A549 (cell line): ENCODE data around the gene SULF2. TPM values are rescaled to one million over a fixed set of nuclear protein-coding genes. Genes with fewer than 3 reads are reported as not detected.

Source experiments
- ATAC-seq, 2 experiments: fragments of 200-7000 bp in 1 of 2; fragments of >200 bp in 1 of 2; cut with Nextera tagmentation in 1 of 2; cut with Tn5 transposase in 1 of 2; 3 replicates each; pipeline versions ENCODE4 v1.8.0 to v1.9.1; 2018 to 2020; ENCODE audit warnings: mild to moderate bottlenecking in 1 of 2, moderate library complexity in 1 of 2
- CTCF ChIA-PET: fragments of 300-600 bp; sonication (Branson Sonifier 250); formaldehyde crosslinking; extraction: SDS; loops from one replicate; lab custom pipeline; 2021; ENCODE audit warnings: antibody characterized with exemption, inconsistent platforms; lab: Yijun Ruan, JAX
- POLR2A ChIA-PET: fragments of 350-600 bp; formaldehyde crosslinking; extraction: SDS; loops from one replicate; lab custom pipeline; 2021; ENCODE audit warnings: antibody characterized with exemption, inconsistent platforms; lab: Yijun Ruan, JAX
- DNase-seq, 2 experiments: peaks; one replicate each; pipeline versions ENCODE4 v3.0.0 to v3.0.0-alpha.2; 2011 to 2016; ENCODE audit warnings: low read depth in 1 of 2, low spot score in 1 of 2
- FAIRE-seq: peaks from 2 replicates; lab custom pipeline; 2011; peaks lifted over from hg19 to GRCh38; lab: Jason Lieb, UNC
- H3K27ac ChIP-seq, 2 experiments: fragments of >200 bp; sonication (Bioruptor Twin); formaldehyde crosslinking; 3 replicates each; pipeline ENCODE4 v1.5.1; 2016 to 2017
- H3K4me1 ChIP-seq: fragments of >200 bp; sonication (Bioruptor Twin); formaldehyde crosslinking; 3 replicates; pipeline ENCODE4 v1.6.1; 2016
- H3K4me2 ChIP-seq: fragments of >200 bp; sonication (Bioruptor Twin); formaldehyde crosslinking; 3 replicates; pipeline ENCODE4 v1.6.1; 2016
- H3K4me3 ChIP-seq: fragments of >200 bp; sonication (Bioruptor Twin); formaldehyde crosslinking; 3 replicates; pipeline ENCODE4 v1.5.1; 2016
- H3K9me3 ChIP-seq: fragments of >200 bp; sonication (Bioruptor Twin); formaldehyde crosslinking; 3 replicates; pipeline ENCODE4 v1.6.1; 2016
- CHD2 ChIP-seq: fragments of 150-350 bp; IDR thresholded peaks from 2 replicates; pipeline ENCODE4 v1.6.1; 2014; ENCODE audit warnings: low read length; ENCODE audit not compliant: partially characterized antibody
- CHD4 ChIP-seq: fragments of 200-600 bp; sonication (generic); IDR thresholded peaks from 2 replicates; pipeline ENCODE4 v1.6.1; 2016; ENCODE audit warnings: antibody characterized with exemption, mild to moderate bottlenecking, borderline replicate concordance
- FOSL2 ChIP-seq, 2 experiments: fragments of 450-650 bp in 1 of 2; fragments of >200 bp in 1 of 2; sonication (Bioruptor Twin) in 1 of 2; formaldehyde crosslinking; IDR thresholded peaks; 2 replicates each; pipeline versions ENCODE4 v1.5.0 to v1.6.1; 2016 to 2020; ENCODE audit warnings: mild to moderate bottlenecking in 1 of 2, moderate library complexity in 1 of 2
- HOXB5 ChIP-seq: fragments of 250-450 bp; sonication (Bioruptor Pico); IDR thresholded peaks from 2 replicates; pipeline ENCODE4 v1.5.0; 2020; ENCODE audit warnings: mild to moderate bottlenecking, moderate library complexity
- NPAS2 ChIP-seq: fragments of 250-450 bp; sonication (Bioruptor Pico); IDR thresholded peaks from 2 replicates; pipeline ENCODE4 v1.8.0; 2022; ENCODE audit warnings: mild to moderate bottlenecking, moderate library complexity, borderline replicate concordance
- PBX3 ChIP-seq: IDR thresholded peaks from 2 replicates; pipeline ENCODE4 v1.6.1; 2012
- PHF8 ChIP-seq: fragments of 200-600 bp; sonication (generic); IDR thresholded peaks from 2 replicates; pipeline ENCODE4 v1.6.1; 2016; ENCODE audit warnings: low read depth, mild to moderate bottlenecking, antibody characterized with exemption, moderate library complexity, borderline replicate concordance
- REST ChIP-seq: fragments of 200-600 bp; sonication (generic); IDR thresholded peaks from 2 replicates; pipeline ENCODE4 v1.6.1; 2016; ENCODE audit warnings: antibody characterized with exemption, mild to moderate bottlenecking, moderate library complexity
- RFX5 ChIP-seq: fragments of 450-650 bp; IDR thresholded peaks from 2 replicates; pipeline ENCODE4 v1.7.1; 2014; ENCODE audit warnings: antibody characterized with exemption, mild to moderate bottlenecking, moderate library complexity
- TFCP2L1 ChIP-seq: fragments of 250-450 bp; sonication (Bioruptor Pico); IDR thresholded peaks from 2 replicates; pipeline ENCODE4 v1.5.0; 2021; ENCODE audit warnings: mild to moderate bottlenecking
- ZFP36 ChIP-seq: fragments of 450-650 bp; IDR thresholded peaks from 2 replicates; pipeline ENCODE4 v1.6.1; 2014; ENCODE audit warnings: borderline replicate concordance; ENCODE audit not compliant: partially characterized antibody
- ZNF302 ChIP-seq: fragments of 250-450 bp; sonication (Bioruptor Pico); IDR thresholded peaks from 2 replicates; pipeline ENCODE4 v1.9.0; 2021; ENCODE audit warnings: inconsistent platforms, mild to moderate bottlenecking, moderate library complexity
- WGBS: methylation state at CpG from one replicate; pipeline ENCODE4 v1.1.6; 2017; ENCODE audit errors: missing lambda C conversion rate; 5-methylcytosine and 5-hydroxymethylcytosine counted together
- polyA plus RNA-seq, 4 experiments: library from polyadenylated mRNA; depleted of rRNA in 3 of 4; stranded (reverse); fragments of >200 nt; fragmentation: RNase III in 1 of 4; extraction: RNeasy Plus Mini Kit Qiagen cat#74134 plus additional on column Dnase treatment in 1 of 4; gene quantifications; 2 replicates in 3 of 4; 3 replicates in 1 of 4; pipeline ENCODE4 v1.2.3, GENCODE V29; 2011 to 2017

The SULF2 gene
- polyA plus RNA-seq, 2 of the 4 experiments (the other 2 are of a cell fraction): 5.8 to 16.8 TPM

GRCh38 chr20:47770935-47771334 lies 14.3 kb downstream of the SULF2 start (continued):
- no peak for TF ChIP-seq TFCP2L1 (CRISPR knock-in tag)
- TF ChIP-seq RFX5: no peak
- TF ChIP-seq ZNF302 (CRISPR knock-in tag): no peak
- TF ChIP-seq, all 56 proteins: peak for 0

GRCh38 chr20:47768016-47768824 lies 17.1 kb downstream of the SULF2 start:
- FAIRE-seq (no peak), ATAC-seq (no peak), DNase-seq (no peak)
- CTCF ChIA-PET: interaction anchor here (1.9 to 2.3 kb wide), 3 partner anchors 16 to 853 kb away, joined by 5 to 7 read pairs (median 7); no protein-coding TSS in a partner anchor
- WGBS: 71% methylated on average over 16 of the region's 16 CpGs
- Histone ChIP-seq H3K4me1 (no peaks in the 10 kb centered on the region; the same call in 2 of the 3 replicates), H3K4me3 (no peak overlapping the region), H3K27ac (no peak overlapping the region), H3K9me3 (peaks cover 6% of the 10 kb centered on the region; the same call in 1 of the 3 replicates), H3K4me2 (no peak overlapping the region)
- POLR2A ChIA-PET: no interaction called here
- TF ChIP-seq PHF8 (no peak), PBX3 (no peak), HOXB5 (no peak), FOSL2 (IDR thresholded peaks at IDR 0.05) (no peak), FOSL2 (CRISPR knock-in tag; IDR thresholded peaks at IDR 0.05) (no peak), REST (no peak), NPAS2 (CRISPR knock-in tag) (no peak)

- no peaks in the 10 kb centered on the region; the same call in 2 of the 3 replicates for H3K4me1 ChIP-seq
- POLR2A ChIA-PET: no interaction called here
- H3K4me2 ChIP-seq: no peak overlapping the region
- 17% methylated on average over 4 of the region's 4 CpGs for WGBS
- no peak for FAIRE-seq
- ATAC-seq: peak; percentile 47 to 52; a peak in 3 of 6 replicates
- H3K27ac ChIP-seq: peak overlapping the region in 1 of 2 experiments; percentile 13; a peak in 1 of 6 replicates
- TF ChIP-seq ZFP36 (peak; percentile 93), CHD4 (no peak), CHD2 (no peak)
- DNase-seq: peak in 1 of 2 experiments; percentile 33
- peaks cover 6% of the 10 kb centered on the region; the same call in 1 of the 3 replicates for H3K9me3 ChIP-seq
- H3K4me3 ChIP-seq: no peak overlapping the region
- CTCF ChIA-PET: interaction anchor here (0.7 to 2.3 kb wide), 6 partner anchors 9 to 855 kb away, joined by 3 to 7 read pairs (median 6); no protein-coding TSS in a partner anchor
Measured at GRCh38 chr20:47765691-47766594, 19.3 kb downstream of the SULF2 start.
